HUDEP-2 (cell line): Measurements from ENCODE around the gene SCN7A.

ENCODE experiments used
- DNase-seq, 76 experiments: peaks; one replicate each; lab custom pipeline; 2025; ENCODE audit not compliant: unreplicated experiment in 76 of 76; lab: John Stamatoyannopoulos, UW

Gene SCN7A

DNA sequence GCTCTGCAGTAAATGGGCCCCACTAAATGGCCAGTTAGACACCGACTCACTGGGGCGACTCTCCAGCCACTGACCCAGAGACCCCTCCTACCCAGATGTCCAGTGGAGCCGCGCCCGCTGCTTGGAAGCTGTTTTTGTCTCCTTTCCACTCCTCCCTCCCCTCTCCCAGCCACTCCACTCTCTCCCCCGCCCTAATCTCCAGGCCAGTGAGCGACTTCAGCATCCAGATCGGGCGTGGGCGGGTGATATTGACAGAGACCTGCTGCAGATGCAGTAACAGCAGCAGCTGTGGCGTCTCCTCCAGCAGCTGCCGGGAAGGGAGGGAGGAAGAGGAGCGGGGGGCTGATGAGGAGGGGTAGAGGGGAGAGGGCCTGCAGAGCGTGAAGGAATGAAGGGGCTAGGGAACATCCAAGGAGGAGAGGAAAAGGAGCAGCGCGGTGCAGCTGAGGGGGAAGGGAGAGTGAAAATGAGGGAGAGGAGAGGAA lies at the start of gene SCN7A:
Gene SCN7A (minus strand): TSS at position 110 of the 485 bp plus-strand sequence. CDS start 16,553 bp downstream, outside the sequence.
- peak in 23 of 76 experiments; percentile 0 to 58 (median 15) for DNase-seq

GRCh38 chr2:166539340-166540162 lies 45.5 kb upstream of the SCN7A start:
- peak in 28 of 76 experiments; percentile 1 to 54 (median 25) for DNase-seq

- no peak for DNase-seq
These were observed 42.1 kb upstream of the SCN7A start for GRCh38 chr2:166536111-166536510.

- no peak for DNase-seq
These were observed 27.1 kb upstream of the SCN7A start for GRCh38 chr2:166521155-166521554.

GRCh38 chr2:166520604-166521003 lies 26.6 kb upstream of the SCN7A start:
- DNase-seq = no peak

GRCh38 chr2:166519391-166519962 lies 25.4 kb upstream of the SCN7A start:
- no peak for DNase-seq

DNA sequence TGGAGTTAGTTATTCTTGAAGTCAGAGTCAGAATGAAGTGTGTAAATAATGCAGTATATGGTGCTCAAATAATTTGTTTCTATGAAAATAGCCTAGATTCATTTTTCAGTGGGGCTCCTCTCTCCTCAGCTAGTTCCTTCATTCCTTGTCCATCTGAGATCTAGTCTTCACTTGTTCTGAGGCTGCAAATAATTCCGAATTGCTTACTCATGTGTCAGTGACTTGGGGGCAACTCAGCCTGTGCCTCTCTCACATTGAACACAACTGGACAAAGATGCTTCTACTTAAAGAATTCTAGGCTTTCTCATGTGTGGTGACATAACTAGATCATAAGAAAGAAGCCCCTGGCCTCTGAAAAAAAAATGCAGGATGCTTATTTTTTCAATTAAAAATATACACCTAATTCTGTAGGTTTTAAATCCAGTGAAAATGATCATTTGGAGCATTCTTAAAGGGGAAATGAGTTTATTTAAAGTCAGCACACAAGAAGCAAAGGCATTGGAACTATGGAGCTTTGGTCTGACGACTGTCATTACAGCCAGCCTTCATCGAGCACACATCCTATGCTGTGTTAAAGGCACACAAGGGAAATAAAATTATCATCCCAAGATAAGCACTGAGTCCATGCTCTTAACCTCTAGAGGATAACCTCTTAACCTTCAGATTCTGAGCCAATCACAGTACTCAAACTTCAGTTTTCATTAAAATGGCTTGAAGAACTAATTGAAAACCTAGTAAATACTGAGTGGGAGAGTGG lies 24.8 kb upstream of the SCN7A start:
- no peak for DNase-seq

GRCh38 chr2:166517533-166518061 lies 23.5 kb upstream of the SCN7A start:
- DNase-seq = no peak

DNA sequence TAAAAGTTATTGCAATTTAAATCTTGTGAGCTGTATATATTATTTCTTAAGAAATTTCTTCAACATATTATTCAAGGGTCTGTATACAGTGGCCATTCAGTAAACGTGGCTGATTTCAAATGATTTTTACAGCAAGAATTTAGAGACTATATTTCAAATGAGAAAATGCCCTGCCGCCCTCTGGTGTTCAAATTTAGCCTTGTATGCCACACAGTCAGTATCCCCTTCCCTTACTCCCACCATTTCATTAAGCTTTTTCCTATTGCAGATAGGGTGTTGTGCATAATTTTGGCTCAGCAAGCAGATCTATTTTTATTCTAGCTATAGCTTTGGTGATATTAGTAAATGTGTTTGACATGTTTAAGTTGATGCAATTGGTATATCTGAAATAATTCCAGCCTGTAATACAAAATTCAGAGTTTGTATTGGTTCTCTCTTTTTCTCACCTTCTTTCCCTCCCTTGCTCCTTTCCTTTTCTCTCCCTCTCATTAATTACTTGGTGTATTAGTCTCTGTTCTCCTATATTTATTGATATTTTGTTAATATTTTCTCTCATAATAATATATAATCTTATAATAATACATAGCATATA lies 22.8 kb upstream of the SCN7A start:
- DNase-seq = peak in 6 of 76 experiments; percentile 1 to 16 (median 8)

- DNase-seq = no peak
These were observed 19.9 kb upstream of the SCN7A start for GRCh38 chr2:166513952-166514351.

DNA sequence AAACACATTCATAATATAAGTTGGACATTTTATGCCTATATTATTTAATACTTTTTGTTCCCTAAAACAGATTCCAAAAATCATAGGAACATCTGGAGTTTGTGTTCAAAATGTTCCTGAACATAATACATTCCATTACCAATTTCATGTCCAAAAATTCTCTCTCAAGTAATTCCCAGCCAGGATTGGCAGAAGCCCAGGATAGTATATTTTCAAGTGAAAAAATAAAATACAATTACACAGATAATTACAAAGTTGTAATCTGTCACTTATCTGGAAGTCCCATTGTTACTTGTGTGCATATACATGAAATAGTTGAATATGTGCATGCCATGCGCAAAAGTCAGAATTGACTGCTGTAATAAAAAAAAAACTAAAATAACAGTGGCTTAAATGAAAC lies 5.2 kb upstream of the SCN7A start:
- no peak for DNase-seq

GRCh38 chr2:166491461-166491860 lies 2.6 kb downstream of the SCN7A start:
- peak in 1 of 76 experiments; percentile 4 for DNase-seq

GRCh38 chr2:166487171-166487570 lies 6.9 kb downstream of the SCN7A start:
- no peak for DNase-seq

DNA sequence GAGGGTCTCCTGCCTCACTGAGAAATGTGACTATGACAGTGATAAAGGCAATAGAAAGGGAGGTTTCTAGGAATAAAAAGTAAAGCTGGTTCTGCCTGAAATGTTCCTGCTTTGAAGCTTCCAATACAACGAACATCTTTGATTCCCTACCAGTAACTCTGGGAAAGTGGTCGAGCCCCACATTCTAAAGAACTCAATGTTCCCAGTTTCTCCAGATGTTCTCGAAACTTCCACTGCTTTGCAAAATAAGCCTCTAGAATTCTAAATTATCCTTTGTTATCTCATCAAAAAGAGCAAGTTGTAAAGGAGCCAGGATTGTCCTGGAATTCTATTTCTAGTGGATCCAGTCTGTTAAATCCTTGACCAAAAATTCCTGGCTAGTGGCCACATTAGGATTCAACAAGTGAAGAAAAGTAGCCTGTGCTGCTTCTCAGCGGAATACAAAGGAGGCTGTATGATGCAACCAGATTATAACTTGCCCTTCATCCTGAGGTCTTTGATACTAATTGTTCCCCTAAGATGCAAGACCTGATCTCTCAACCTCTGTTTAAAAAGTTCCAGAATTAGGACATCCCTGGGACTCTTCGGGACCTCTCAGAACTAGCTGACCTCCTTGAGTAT lies 8.4 kb downstream of the SCN7A start:
- no peak for DNase-seq

DNA sequence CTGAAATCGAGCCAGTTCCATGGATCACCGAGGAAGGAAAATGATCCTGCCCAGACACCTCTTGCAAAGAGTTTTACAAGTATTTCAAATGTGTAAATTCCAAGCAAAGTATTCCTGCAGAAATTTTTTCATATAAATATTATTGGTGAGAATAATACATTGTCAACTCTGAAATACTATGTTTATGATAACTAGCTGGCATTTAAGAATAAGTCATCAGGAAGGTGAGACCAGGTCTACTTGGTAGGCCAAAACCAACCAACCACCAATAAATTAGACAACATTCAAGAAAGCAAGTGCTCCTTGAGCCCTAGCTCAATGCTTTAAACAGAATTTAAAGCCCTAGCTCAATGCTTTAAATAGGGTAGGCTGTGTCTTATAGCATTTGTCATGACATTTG lies 21.7 kb downstream of the SCN7A start:
- no peak for DNase-seq

- no peak for DNase-seq
These were observed 25.7 kb downstream of the SCN7A start for GRCh38 chr2:166468124-166469024.

DNA sequence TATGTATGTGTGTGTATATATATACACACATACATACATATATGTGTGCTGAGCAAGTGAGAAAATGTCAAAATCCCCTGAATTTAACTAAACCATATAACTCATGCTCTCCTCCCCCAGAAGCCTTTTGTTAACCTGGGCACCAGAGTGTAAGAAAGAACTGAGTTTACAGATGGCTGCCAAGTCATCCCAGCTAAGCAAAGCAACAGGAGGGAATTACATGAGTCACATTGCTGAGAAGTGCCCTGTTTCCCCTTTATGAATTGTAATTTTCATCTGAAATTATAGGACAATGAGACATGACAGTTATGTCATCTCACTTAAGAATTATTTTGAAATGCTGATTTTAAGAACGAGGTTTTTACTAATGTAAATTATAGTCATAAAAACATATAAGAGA lies 29.9 kb downstream of the SCN7A start:
- DNase-seq = no peak

GRCh38 chr2:166463640-166464039 lies 30.4 kb downstream of the SCN7A start:
- DNase-seq = no peak

DNA sequence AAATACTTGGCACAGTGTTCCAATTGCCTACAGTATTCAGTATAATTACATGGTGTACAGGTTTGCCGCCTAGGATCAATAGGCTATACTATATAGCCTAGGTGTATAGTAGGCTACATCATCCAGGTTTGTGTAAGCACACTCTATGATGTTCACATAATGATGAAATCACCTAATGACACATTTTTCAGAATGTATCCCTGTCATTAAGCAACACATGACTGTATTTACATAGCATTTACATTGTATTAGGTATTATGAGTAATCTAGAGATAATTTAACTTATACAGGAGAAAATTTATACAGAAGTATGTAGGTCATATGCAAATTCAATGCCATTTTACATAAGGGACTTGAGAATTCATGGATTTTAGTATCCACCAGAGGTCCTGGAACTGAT lies 35.4 kb downstream of the SCN7A start:
- no peak for DNase-seq
